ENCODE results near the gene PCP4.
"Not testable (repeated sequence)": the region's sequence is repeated elsewhere in the genome, so short reads cannot be mapped to it uniquely, and the experiment has no call there.

Gene PCP4

GRCh38 chr21:39869141-39869818, 2.0 kb downstream of the PCP4 start:
- DNase-seq: no peak

DNA sequence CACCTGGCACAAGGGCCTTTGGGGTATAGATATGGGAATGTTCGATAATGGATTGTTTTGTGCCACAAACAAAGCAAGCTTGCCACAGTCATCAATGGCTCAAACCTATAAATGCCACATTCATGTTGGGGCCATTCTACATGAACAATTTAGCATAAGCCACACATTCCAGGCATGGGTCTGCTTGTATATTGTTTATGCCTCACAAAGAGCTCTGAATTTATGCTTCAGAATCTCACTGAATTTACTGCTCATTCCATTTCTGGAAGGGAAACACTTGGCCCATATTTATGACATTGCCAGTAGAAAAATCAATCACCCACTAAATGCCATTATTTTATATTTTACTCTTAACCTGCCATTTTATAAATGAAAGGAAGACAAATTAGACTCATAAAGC, 6.4 kb downstream of the PCP4 start:
- no peak for DNase-seq

DNA sequence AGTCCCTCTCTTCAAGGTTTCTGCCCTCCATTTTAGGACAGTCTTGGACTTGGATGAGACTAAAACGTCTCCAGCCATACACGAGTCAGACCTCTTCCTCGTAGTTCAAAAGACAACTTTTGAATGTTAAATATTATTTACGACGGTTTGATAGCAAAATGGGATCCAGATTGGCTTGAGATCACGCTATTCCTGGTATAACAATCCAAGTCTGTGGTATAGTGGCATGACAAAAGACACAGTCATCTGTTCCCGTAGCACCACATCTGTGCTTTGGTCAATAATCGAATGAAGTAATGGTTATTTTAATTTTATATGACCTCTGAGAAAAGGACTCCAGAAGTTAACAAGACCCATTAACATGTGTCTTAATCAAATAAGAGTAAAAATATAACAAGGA, 7.0 kb downstream of the PCP4 start:
- DNase-seq: no peak

- no peak for DNase-seq
Measured at GRCh38 chr21:39874759-39875158, 7.5 kb downstream of the PCP4 start.

GRCh38 chr21:39881661-39882060, 14.4 kb downstream of the PCP4 start:
- no peak for DNase-seq

GRCh38 chr21:39882151-39882838, 15.1 kb downstream of the PCP4 start:
- DNase-seq: no peak

GRCh38 chr21:39882839-39883195, 15.6 kb downstream of the PCP4 start:
- no peak for DNase-seq

DNA sequence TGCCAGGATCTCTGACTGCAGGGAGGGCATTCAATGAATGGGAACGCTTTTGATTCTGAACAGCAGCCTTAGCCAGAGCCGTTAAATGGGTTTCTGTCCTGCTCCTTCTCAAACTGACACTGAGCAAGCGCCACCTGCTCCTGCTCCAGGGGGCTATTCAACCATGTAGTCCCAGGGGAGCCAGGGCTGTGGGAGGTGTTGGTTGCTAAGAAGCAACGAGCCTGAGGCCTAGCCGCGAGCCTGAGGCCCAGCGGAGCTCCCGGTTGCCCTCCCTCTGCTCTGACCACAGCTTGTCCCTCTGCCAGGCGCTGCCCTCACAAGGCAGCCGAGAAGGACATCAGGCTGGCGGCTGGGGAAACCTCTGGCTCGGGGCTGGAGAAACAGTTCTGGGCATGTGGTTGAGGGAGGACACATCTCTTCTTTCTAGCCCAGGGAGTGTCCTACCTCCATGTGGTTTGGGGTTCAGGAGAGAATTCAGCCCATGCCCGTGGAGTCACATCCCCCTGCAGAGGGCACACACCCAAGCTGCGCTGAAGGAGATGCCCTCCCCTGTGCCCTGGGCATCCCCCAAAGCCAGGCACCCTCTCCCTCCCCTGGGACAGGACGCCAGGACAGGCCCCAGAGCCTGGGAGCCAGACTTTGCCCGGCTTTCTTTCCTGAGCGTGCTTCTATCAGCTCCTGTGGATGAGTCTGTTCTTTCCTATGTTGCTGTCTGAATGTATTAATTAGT, 18.0 kb downstream of the PCP4 start:
- DNase-seq: no peak

GRCh38 chr21:39888848-39889247, 21.6 kb downstream of the PCP4 start:
- no peak for DNase-seq

DNA sequence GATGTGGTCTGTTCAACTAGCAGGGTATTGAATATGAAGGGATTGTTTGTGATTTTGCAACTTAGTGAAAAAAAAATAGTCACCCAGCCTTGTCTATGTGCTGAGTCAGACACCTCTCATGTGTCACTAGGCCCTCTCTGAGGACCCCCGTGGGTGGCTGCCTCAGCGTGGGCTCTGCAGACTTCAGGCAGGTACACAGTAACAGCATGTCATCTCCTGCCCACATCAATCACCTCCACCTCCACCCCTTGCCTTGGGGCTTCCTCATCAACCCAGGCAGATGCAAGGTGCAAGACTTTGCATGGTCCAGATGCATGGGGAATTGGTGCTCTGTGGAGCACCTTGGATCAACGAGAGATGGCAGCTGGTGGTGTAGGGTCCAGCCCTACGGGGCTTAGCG, 23.9 kb downstream of the PCP4 start:
- no peak for DNase-seq

- not testable (repeated sequence) for DNase-seq
Measured at GRCh38 chr21:39891863-39892262, 24.6 kb downstream of the PCP4 start.

GRCh38 chr21:39900491-39900890, 33.3 kb downstream of the PCP4 start:
- no peak for DNase-seq

- DNase-seq: no peak
Measured at GRCh38 chr21:39900911-39901310, 33.7 kb downstream of the PCP4 start.

DNA sequence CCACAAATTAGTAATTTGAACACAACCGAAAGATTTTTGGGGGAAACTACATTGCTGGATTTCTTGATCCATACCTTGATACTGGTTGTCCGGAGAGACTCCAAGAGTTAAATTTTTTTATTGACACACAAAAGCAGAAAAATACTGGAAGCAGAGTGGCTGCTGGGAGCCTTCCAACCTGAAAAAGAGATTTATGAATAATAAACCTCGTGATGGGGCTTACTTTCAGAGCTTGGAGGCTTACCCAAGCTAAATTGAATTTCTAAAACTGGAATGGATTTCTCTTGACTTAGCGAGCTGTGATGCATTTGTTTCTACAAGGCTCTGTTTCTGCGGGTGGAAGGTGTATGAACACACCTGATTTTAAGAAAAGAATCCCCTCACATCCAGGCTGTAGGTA, 35.7 kb downstream of the PCP4 start:
- DNase-seq: no peak

DNA sequence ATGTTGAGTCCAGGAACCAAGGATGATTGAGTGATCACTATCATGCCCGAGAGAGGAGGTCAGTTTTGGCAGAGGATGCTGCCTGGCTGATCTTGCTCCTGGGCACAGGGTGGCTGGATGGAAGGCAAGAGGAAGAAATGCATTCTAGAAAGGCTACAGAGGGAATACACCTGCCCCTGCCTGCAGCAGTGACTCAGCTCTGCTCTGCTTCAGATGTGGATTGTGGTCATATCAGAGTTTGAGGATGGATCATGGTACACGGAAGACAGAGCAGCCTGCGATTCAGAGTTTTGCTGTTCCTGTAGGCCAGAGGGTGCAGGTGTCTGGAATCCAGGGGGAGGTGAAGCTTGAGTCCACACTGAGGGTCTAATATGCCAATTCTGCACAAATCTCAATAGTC, 37.2 kb downstream of the PCP4 start:
- no peak for DNase-seq

- DNase-seq: no peak
Measured at GRCh38 chr21:39908265-39908923, 41.2 kb downstream of the PCP4 start.

- DNase-seq: no peak
Measured at GRCh38 chr21:39911286-39912199, 44.3 kb downstream of the PCP4 start.

DNA sequence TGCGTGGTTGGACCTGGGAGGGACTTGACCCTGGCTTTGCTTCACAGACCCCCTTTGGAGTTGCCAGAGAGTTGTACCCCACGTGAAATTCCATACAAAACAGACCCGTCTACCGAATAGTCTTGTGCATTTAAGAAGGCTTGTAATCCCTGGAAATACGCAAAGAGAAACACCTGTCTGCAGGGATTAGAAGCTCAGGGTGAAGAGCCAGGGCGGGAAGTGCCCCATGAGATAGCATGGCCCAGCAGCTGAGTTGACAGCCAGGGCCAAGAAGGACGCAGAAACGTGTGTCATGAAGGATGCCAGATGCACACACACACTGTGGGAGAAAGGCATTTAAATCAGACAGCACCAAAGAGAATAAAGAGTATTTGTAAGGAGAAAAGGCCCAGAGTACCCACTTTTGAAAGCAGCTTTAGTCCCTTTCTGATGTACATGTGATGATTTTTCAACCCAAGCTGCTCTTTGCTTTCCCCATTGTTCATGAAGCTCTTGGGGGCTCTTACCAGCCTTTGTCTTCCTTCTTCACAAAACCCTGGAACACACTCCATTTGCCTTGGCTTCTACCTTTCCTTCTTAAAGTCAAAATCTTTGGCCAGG, 46.6 kb downstream of the PCP4 start:
- DNase-seq: no peak

DNA sequence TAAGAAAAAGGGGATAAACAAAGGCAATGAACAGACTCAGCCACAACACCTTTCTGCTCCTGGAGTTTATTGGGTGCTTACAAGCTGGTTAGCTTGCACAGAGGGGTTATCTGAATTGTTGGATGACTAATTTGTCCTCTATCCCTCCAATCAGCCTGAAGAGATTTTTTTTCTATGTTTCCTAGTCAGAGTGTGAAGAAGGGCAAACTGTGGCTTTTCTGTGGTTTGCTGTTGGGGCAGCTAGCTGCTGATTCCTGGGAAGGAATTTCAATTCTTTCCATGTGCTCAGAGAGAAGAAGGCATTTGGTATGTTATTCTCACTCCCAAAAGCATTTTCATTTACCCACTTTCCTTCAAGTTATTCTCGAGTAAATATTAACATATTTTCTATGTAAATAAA, 48.6 kb downstream of the PCP4 start:
- no peak for DNase-seq

- no peak for DNase-seq
Measured at GRCh38 chr21:39918558-39918957, 51.3 kb downstream of the PCP4 start.

DNA sequence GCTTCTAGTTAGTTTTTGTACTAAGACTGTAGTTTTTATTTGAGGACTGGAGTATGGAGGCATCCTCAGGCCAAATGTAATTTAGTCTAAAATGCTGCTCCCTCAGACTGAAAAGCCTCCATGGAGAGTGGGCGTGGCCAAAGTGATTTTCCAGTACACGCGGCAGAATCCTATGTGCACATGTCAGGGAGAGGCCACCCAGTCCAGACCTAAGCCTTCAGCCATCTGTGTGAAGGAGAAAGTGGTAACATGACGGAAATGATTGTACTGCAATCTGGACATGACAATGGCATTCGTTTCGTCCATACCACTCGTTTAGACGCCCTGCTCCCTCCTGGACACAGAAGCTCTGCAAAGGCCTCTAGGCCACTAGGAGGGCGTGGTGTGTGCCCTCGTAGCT, 56.2 kb downstream of the PCP4 start:
- no peak for DNase-seq

Measured in activated effector memory CD4-positive, alpha-beta T cell treated with Interleukin-2 at 50 U/mL for 16 hours (primary cell).